CD4-positive, alpha-beta T cell (primary cell): ENCODE results near the gene SUPT20H. TPM values are rescaled to one million over a fixed set of nuclear protein-coding genes. Genes with fewer than 3 reads are reported as not detected.

Experiments used
- ATAC-seq: fragments of 200-7000 bp; cut with Tn5 transposase; one replicate; pipeline ENCODE4 v1.10.0; 2022; ENCODE audit warnings: mild to moderate bottlenecking; ENCODE audit not compliant: poor library complexity
- CTCF ChIA-PET: fragments of 350-600 bp; sonication (Branson Sonifier 250); formaldehyde crosslinking; loops from one replicate; lab custom pipeline; 2021; ENCODE audit warnings: antibody characterized with exemption, inconsistent platforms; lab: Charles Lee
- POLR2A ChIA-PET: fragments of 350-600 bp; sonication (Branson Sonifier 250); formaldehyde crosslinking; loops from one replicate; lab custom pipeline; 2021; ENCODE audit warnings: antibody characterized with exemption, inconsistent platforms; lab: Charles Lee
- DNase-seq, 14 experiments: peaks; one replicate each; pipeline ENCODE4 v3.0.0-alpha.2; 2013 to 2020; ENCODE audit warnings: mixed read lengths in 2 of 14
- H3K27ac ChIP-seq, 2 donors: one replicate each; pipeline versions ENCODE4 v1.5.1 to v1.7.0; 2013; ENCODE audit warnings: low read length in 2 of 2, low read depth in 1 of 2, mild to moderate bottlenecking in 1 of 2
- H3K27me3 ChIP-seq, 2 experiments: 1 replicate in 1 of 2; 2 replicates in 1 of 2; pipeline versions ENCODE4 v1.6.1 to v1.7.0; 2013; ENCODE audit warnings: low read length in 2 of 2, control low read depth in 1 of 2, mild to moderate bottlenecking in 1 of 2, moderate library complexity in 1 of 2; ENCODE audit not compliant: insufficient read depth in 2 of 2, control insufficient read depth in 1 of 2
- H3K36me3 ChIP-seq: one replicate; pipeline ENCODE4 v1.6.1; 2013; ENCODE audit warnings: low read length, control low read depth; ENCODE audit not compliant: insufficient read depth
- H3K4me1 ChIP-seq: one replicate; pipeline ENCODE4 v1.6.1; 2013; ENCODE audit warnings: low read length, control low read depth; ENCODE audit not compliant: insufficient read depth
- H3K4me3 ChIP-seq: one replicate; pipeline ENCODE4 v1.5.1; 2013; ENCODE audit warnings: mild to moderate bottlenecking, low read length, moderate library complexity
- H3K9me3 ChIP-seq, 2 experiments: 1 replicate in 1 of 2; 2 replicates in 1 of 2; pipeline versions ENCODE4 v1.6.1 to v1.7.0; 2013; ENCODE audit warnings: low read length in 2 of 2, mild to moderate bottlenecking in 2 of 2, control low read depth in 1 of 2, moderate library complexity in 1 of 2; ENCODE audit not compliant: control insufficient read depth in 1 of 2, insufficient read depth in 1 of 2
- H3K27ac Mint-ChIP-seq: one replicate; pipeline ENCODE4 v1.8.0; 2020; ENCODE audit warnings: mixed read lengths
- H3K27me3 Mint-ChIP-seq: one replicate; pipeline ENCODE4 v1.8.0; 2021; ENCODE audit warnings: mixed read lengths
- H3K36me3 Mint-ChIP-seq: one replicate; pipeline ENCODE4 v1.8.0; 2021; ENCODE audit warnings: low read depth, mixed read lengths
- H3K4me1 Mint-ChIP-seq: one replicate; pipeline ENCODE4 v1.8.0; 2021; ENCODE audit warnings: low read depth, mixed read lengths
- H3K4me3 Mint-ChIP-seq: one replicate; pipeline ENCODE4 v1.8.0; 2020; ENCODE audit warnings: mild to moderate bottlenecking, mixed read lengths
- H3K9me3 Mint-ChIP-seq: one replicate; pipeline ENCODE4 v1.8.0; 2020; ENCODE audit warnings: mixed read lengths
- CTCF ChIP-seq: fragments of 200-600 bp; IDR thresholded peaks from one replicate; pipeline ENCODE4 v1.8.0; 2022; ENCODE audit warnings: antibody characterized with exemption, mild to moderate bottlenecking
- intact Hi-C, 2 experiments: fragments of 100-400 bp; cut with DNase I in 1 of 2; cut with micrococcal nuclease in 1 of 2; formaldehyde crosslinking; loops; one replicate each; pipeline versions ENCODE4 v1.15.1 to v1.9.0; 2023 to 2025; cut with DNase I, micrococcal nuclease
- total RNA-seq, 174 experiments: library from RNA in 2 of 174; stranded (reverse) in 2 of 174; gene quantifications; one replicate each; pipeline ENCODE4 v1.2.3 and lab custom pipeline; 2021 to 2026

The SUPT20H gene
- total RNA-seq, 2 experiments from 2014 or later, result 61.7 to 63.1 TPM

- peak overlapping the region; percentile 95 for H3K4me3 ChIP-seq
- CTCF ChIA-PET, result no interaction called here
- Mint-ChIP-seq H3K27me3 (peaks cover 5% of the 10 kb centered on the region), H3K4me3 (peak overlapping the region; percentile 96), H3K27ac (peak overlapping the region; percentile 99), H3K36me3 (peaks cover 75% of the 10 kb centered on the region), H3K4me1 (peaks cover 43% of the 10 kb centered on the region), H3K9me3 (no peaks in the 10 kb centered on the region)
- ATAC-seq, result no peak
- DNase-seq, result no peak
- POLR2A ChIA-PET, result no interaction called here
- TF ChIP-seq CTCF, result no peak
- peaks cover 28% of the 10 kb centered on the region for H3K36me3 ChIP-seq
- H3K27me3 ChIP-seq, result no peaks in the 10 kb centered on the region
- H3K4me1 ChIP-seq, result peaks cover 12% of the 10 kb centered on the region
- H3K9me3 ChIP-seq, result no peaks in the 10 kb centered on the region
- no peak overlapping the region for H3K27ac ChIP-seq
- intact Hi-C loops, result loop anchor here in 1 of 2 experiments (5.0 kb wide), 3 partner anchors 176 to 1354 kb away; partner anchors contain the start of gene SPART
Observed at GRCh38 chr13:36997716-36998427, 61.6 kb downstream of the SUPT20H start.

- POLR2A ChIA-PET, result no interaction called here
- Histone ChIP-seq H3K4me1 (peaks cover 2% of the 10 kb centered on the region), H3K9me3 (no peaks in the 10 kb centered on the region), H3K4me3 (no peak overlapping the region), H3K36me3 (peaks cover 79% of the 10 kb centered on the region), H3K27me3 (no peaks in the 10 kb centered on the region), H3K27ac (no peak overlapping the region)
- Mint-ChIP-seq H3K27ac (no peak overlapping the region), H3K4me3 (no peak overlapping the region), H3K4me1 (peaks cover 13% of the 10 kb centered on the region), H3K36me3 (peaks cover 83% of the 10 kb centered on the region), H3K27me3 (no peaks in the 10 kb centered on the region), H3K9me3 (no peaks in the 10 kb centered on the region)
- CTCF ChIA-PET, result interaction anchor here (1.7 kb wide), 1 partner anchor 8 kb away, joined by 4 read pairs; the partner anchor contains the start of gene EXOSC8
- no peak for ATAC-seq
- DNase-seq, result no peak
- no peak for TF ChIP-seq CTCF
- intact Hi-C loops, result no loop called here
Observed at GRCh38 chr13:36992362-36992761, 67.1 kb downstream of the SUPT20H start.

- Mint-ChIP-seq H3K9me3 (no peaks in the 10 kb centered on the region), H3K27ac (no peak overlapping the region), H3K27me3 (no peaks in the 10 kb centered on the region), H3K4me3 (no peak overlapping the region), H3K36me3 (peaks cover 90% of the 10 kb centered on the region), H3K4me1 (no peaks in the 10 kb centered on the region)
- no peak for TF ChIP-seq CTCF
- ChIA-PET POLR2A (interaction anchor here (1.2 kb wide), 1 partner anchor 12 kb away, joined by 6 read pairs; the partner anchor contains the start of gene ALG5), CTCF (interaction anchor here (1.3 kb wide), 1 partner anchor 12 kb away, joined by 4 read pairs; the partner anchor contains the start of gene ALG5)
- H3K4me1 ChIP-seq, result no peaks in the 10 kb centered on the region
- DNase-seq, result no peak
- no peak overlapping the region for H3K27ac ChIP-seq
- peaks cover 87% of the 10 kb centered on the region for H3K36me3 ChIP-seq
- no peaks in the 10 kb centered on the region for H3K27me3 ChIP-seq
- intact Hi-C loops, result loop anchor here in 1 of 2 experiments (5.0 kb wide), 1 partner anchor 564 kb away; no protein-coding TSS in a partner anchor
- no peak for ATAC-seq
- H3K4me3 ChIP-seq, result no peak overlapping the region
- H3K9me3 ChIP-seq, result no peaks in the 10 kb centered on the region
Observed at GRCh38 chr13:36986462-36987240, 72.8 kb downstream of the SUPT20H start.
